Measurements from ENCODE around the gene PPP1R7.

The PPP1R7 gene

GRCh38 chr2:241188361-241189092, 38.3 kb downstream of the PPP1R7 start, which contains the start of gene ANO7:
ANO7 (plus strand) TSS chr2:241188677; CDS start chr2:241190064, 1,387 bp downstream.
- TF ChIP-seq CTCF (IDR thresholded peaks at IDR 0.05; ENCODE audit: unreplicated experiment in 3 of 3) = no peak
- H3K9me3 Mint-ChIP-seq = no peaks in the 10 kb centered on the region
- no peaks in the 10 kb centered on the region for H3K36me3 Mint-ChIP-seq (ENCODE audit: low read depth)
- no peak within 1 kb of the TSS for H3K4me3 Mint-ChIP-seq
- H3K27me3 Mint-ChIP-seq (ENCODE audit: low read depth) = no peaks in the 10 kb centered on the region
- no peaks in the 10 kb centered on the region for H3K4me1 Mint-ChIP-seq
- no peak within 1 kb of the TSS for H3K27ac Mint-ChIP-seq

- no peaks in the 10 kb centered on the region for H3K36me3 Mint-ChIP-seq (ENCODE audit: low read depth)
- H3K27me3 Mint-ChIP-seq (ENCODE audit: low read depth) = no peaks in the 10 kb centered on the region
- no peaks in the 10 kb centered on the region for H3K4me1 Mint-ChIP-seq
- H3K9me3 Mint-ChIP-seq = no peaks in the 10 kb centered on the region
- TF ChIP-seq CTCF (IDR thresholded peaks at IDR 0.05; ENCODE audit: unreplicated experiment in 3 of 3) = no peak
- no peak overlapping the region for H3K4me3 Mint-ChIP-seq
- no peak overlapping the region for H3K27ac Mint-ChIP-seq
Observed at GRCh38 chr2:241189093-241189855, 39.0 kb downstream of the PPP1R7 start.

GRCh38 chr2:241189856-241190201, 39.6 kb downstream of the PPP1R7 start:
- H3K36me3 Mint-ChIP-seq (ENCODE audit: low read depth) = no peaks in the 10 kb centered on the region
- H3K4me1 Mint-ChIP-seq = no peaks in the 10 kb centered on the region
- H3K4me3 Mint-ChIP-seq = no peak overlapping the region
- no peak overlapping the region for H3K27ac Mint-ChIP-seq
- H3K27me3 Mint-ChIP-seq (ENCODE audit: low read depth) = no peaks in the 10 kb centered on the region
- no peak for TF ChIP-seq CTCF (IDR thresholded peaks at IDR 0.05; ENCODE audit: unreplicated experiment in 3 of 3)
- H3K9me3 Mint-ChIP-seq = no peaks in the 10 kb centered on the region

- Mint-ChIP-seq H3K36me3 (ENCODE audit: low read depth) (no peaks in the 10 kb centered on the region), H3K27ac (no peak overlapping the region), H3K9me3 (no peaks in the 10 kb centered on the region), H3K27me3 (ENCODE audit: low read depth) (no peaks in the 10 kb centered on the region), H3K4me3 (no peak overlapping the region), H3K4me1 (no peaks in the 10 kb centered on the region)
- TF ChIP-seq CTCF (IDR thresholded peaks at IDR 0.05; ENCODE audit: unreplicated experiment in 3 of 3) = no peak
Observed at GRCh38 chr2:241190291-241190981, 40.2 kb downstream of the PPP1R7 start.

- no peaks in the 10 kb centered on the region for H3K4me1 Mint-ChIP-seq
- no peak overlapping the region for H3K27ac Mint-ChIP-seq
- no peak overlapping the region for H3K4me3 Mint-ChIP-seq
- no peaks in the 10 kb centered on the region for H3K9me3 Mint-ChIP-seq
- TF ChIP-seq CTCF (IDR thresholded peaks at IDR 0.05; ENCODE audit: unreplicated experiment in 3 of 3) = no peak
- H3K36me3 Mint-ChIP-seq (ENCODE audit: low read depth) = no peaks in the 10 kb centered on the region
- no peaks in the 10 kb centered on the region for H3K27me3 Mint-ChIP-seq (ENCODE audit: low read depth)
Observed at GRCh38 chr2:241191081-241191480, 40.8 kb downstream of the PPP1R7 start.

Data from nephron (organoid).